CD4-positive, alpha-beta T cell (primary cell): ENCODE data around the gene KDM1B. TPM values are rescaled to one million over a fixed set of nuclear protein-coding genes. Genes with fewer than 3 reads are reported as not detected.

ENCODE experiments used
- ATAC-seq: fragments of 200-7000 bp; cut with Tn5 transposase; one replicate; pipeline ENCODE4 v1.10.0; 2022; ENCODE audit warnings: mild to moderate bottlenecking; ENCODE audit not compliant: poor library complexity
- CTCF ChIA-PET: fragments of 350-600 bp; sonication (Branson Sonifier 250); formaldehyde crosslinking; loops from one replicate; lab custom pipeline; 2021; ENCODE audit warnings: antibody characterized with exemption, inconsistent platforms; lab: Charles Lee
- POLR2A ChIA-PET: fragments of 350-600 bp; sonication (Branson Sonifier 250); formaldehyde crosslinking; loops from one replicate; lab custom pipeline; 2021; ENCODE audit warnings: antibody characterized with exemption, inconsistent platforms; lab: Charles Lee
- DNase-seq, 14 experiments: peaks; one replicate each; pipeline ENCODE4 v3.0.0-alpha.2; 2013 to 2020; ENCODE audit warnings: mixed read lengths in 2 of 14
- H3K27ac ChIP-seq, 2 donors: one replicate each; pipeline versions ENCODE4 v1.5.1 to v1.7.0; 2013; ENCODE audit warnings: low read length in 2 of 2, low read depth in 1 of 2, mild to moderate bottlenecking in 1 of 2
- H3K27me3 ChIP-seq, 2 experiments: 1 replicate in 1 of 2; 2 replicates in 1 of 2; pipeline versions ENCODE4 v1.6.1 to v1.7.0; 2013; ENCODE audit warnings: low read length in 2 of 2, control low read depth in 1 of 2, mild to moderate bottlenecking in 1 of 2, moderate library complexity in 1 of 2; ENCODE audit not compliant: insufficient read depth in 2 of 2, control insufficient read depth in 1 of 2
- H3K36me3 ChIP-seq: one replicate; pipeline ENCODE4 v1.6.1; 2013; ENCODE audit warnings: low read length, control low read depth; ENCODE audit not compliant: insufficient read depth
- H3K4me1 ChIP-seq: one replicate; pipeline ENCODE4 v1.6.1; 2013; ENCODE audit warnings: low read length, control low read depth; ENCODE audit not compliant: insufficient read depth
- H3K4me3 ChIP-seq: one replicate; pipeline ENCODE4 v1.5.1; 2013; ENCODE audit warnings: mild to moderate bottlenecking, low read length, moderate library complexity
- H3K9me3 ChIP-seq, 2 experiments: 1 replicate in 1 of 2; 2 replicates in 1 of 2; pipeline versions ENCODE4 v1.6.1 to v1.7.0; 2013; ENCODE audit warnings: low read length in 2 of 2, mild to moderate bottlenecking in 2 of 2, control low read depth in 1 of 2, moderate library complexity in 1 of 2; ENCODE audit not compliant: control insufficient read depth in 1 of 2, insufficient read depth in 1 of 2
- H3K27ac Mint-ChIP-seq: one replicate; pipeline ENCODE4 v1.8.0; 2020; ENCODE audit warnings: mixed read lengths
- H3K27me3 Mint-ChIP-seq: one replicate; pipeline ENCODE4 v1.8.0; 2021; ENCODE audit warnings: mixed read lengths
- H3K36me3 Mint-ChIP-seq: one replicate; pipeline ENCODE4 v1.8.0; 2021; ENCODE audit warnings: low read depth, mixed read lengths
- H3K4me1 Mint-ChIP-seq: one replicate; pipeline ENCODE4 v1.8.0; 2021; ENCODE audit warnings: low read depth, mixed read lengths
- H3K4me3 Mint-ChIP-seq: one replicate; pipeline ENCODE4 v1.8.0; 2020; ENCODE audit warnings: mild to moderate bottlenecking, mixed read lengths
- H3K9me3 Mint-ChIP-seq: one replicate; pipeline ENCODE4 v1.8.0; 2020; ENCODE audit warnings: mixed read lengths
- intact Hi-C, 2 experiments: fragments of 100-400 bp; cut with DNase I in 1 of 2; cut with micrococcal nuclease in 1 of 2; formaldehyde crosslinking; loops; one replicate each; pipeline versions ENCODE4 v1.15.1 to v1.9.0; 2023 to 2025; cut with DNase I, micrococcal nuclease
- total RNA-seq, 174 experiments: library from RNA in 2 of 174; stranded (reverse) in 2 of 174; gene quantifications; one replicate each; pipeline ENCODE4 v1.2.3 and lab custom pipeline; 2021 to 2026
- TF ChIP-seq, protein P1 (sequence below): fragments of 200-600 bp; IDR thresholded peaks from one replicate; pipeline ENCODE4 v1.8.0; 2022; ENCODE audit warnings: antibody characterized with exemption, mild to moderate bottlenecking

The KDM1B gene
- total RNA-seq, 2 experiments from 2014 or later = 4.4 to 6.0 TPM

- Mint-ChIP-seq H3K27me3 (no peaks in the 10 kb centered on the region), H3K27ac (no peak overlapping the region), H3K4me1 (no peaks in the 10 kb centered on the region), H3K36me3 (peaks cover 67% of the 10 kb centered on the region), H3K4me3 (no peak overlapping the region), H3K9me3 (no peaks in the 10 kb centered on the region)
- Histone ChIP-seq H3K36me3 (peaks cover 23% of the 10 kb centered on the region), H3K9me3 (no peaks in the 10 kb centered on the region), H3K4me1 (no peaks in the 10 kb centered on the region), H3K4me3 (no peak overlapping the region), H3K27me3 (no peaks in the 10 kb centered on the region), H3K27ac (no peak overlapping the region)
- ATAC-seq (no peak), DNase-seq (no peak)
- intact Hi-C loops = no loop called here
- CTCF ChIA-PET = no interaction called here
- TF ChIP-seq, protein P1, sequence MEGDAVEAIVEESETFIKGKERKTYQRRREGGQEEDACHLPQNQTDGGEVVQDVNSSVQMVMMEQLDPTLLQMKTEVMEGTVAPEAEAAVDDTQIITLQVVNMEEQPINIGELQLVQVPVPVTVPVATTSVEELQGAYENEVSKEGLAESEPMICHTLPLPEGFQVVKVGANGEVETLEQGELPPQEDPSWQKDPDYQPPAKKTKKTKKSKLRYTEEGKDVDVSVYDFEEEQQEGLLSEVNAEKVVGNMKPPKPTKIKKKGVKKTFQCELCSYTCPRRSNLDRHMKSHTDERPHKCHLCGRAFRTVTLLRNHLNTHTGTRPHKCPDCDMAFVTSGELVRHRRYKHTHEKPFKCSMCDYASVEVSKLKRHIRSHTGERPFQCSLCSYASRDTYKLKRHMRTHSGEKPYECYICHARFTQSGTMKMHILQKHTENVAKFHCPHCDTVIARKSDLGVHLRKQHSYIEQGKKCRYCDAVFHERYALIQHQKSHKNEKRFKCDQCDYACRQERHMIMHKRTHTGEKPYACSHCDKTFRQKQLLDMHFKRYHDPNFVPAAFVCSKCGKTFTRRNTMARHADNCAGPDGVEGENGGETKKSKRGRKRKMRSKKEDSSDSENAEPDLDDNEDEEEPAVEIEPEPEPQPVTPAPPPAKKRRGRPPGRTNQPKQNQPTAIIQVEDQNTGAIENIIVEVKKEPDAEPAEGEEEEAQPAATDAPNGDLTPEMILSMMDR = no peak
- POLR2A ChIA-PET = no interaction called here
Observed at GRCh38 chr6:18192026-18192425, 36.8 kb downstream of the KDM1B start.

DNA sequence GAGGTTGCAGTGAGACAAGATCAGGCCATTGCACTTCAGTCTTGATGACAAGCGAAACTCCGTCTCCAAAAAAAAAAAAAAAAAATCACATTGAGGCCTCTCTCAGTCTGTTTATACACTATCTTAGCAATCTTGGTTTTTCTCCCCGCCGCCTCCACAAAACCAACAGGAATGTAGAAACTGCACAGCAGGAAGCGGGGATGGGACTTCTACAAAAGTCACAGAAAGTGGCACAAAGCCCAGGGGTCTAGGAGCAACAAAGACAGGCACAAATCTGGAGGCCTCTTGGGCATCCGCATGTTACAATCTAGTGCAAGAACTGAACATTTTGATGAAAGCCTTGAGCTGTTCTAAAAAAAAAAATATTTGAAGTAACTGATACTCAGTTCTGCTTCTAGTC is 48.6 kb downstream of the KDM1B start:
- H3K27ac Mint-ChIP-seq = no peak overlapping the region
- no peak overlapping the region for H3K4me3 ChIP-seq
- ChIA-PET POLR2A (no interaction called here), CTCF (no interaction called here)
- no peak overlapping the region for H3K27ac ChIP-seq
- TF ChIP-seq, protein P1 = no peak
- DNase-seq = no peak
- peaks cover 68% of the 10 kb centered on the region for H3K36me3 Mint-ChIP-seq
- no peaks in the 10 kb centered on the region for H3K9me3 Mint-ChIP-seq
- no peaks in the 10 kb centered on the region for H3K4me1 ChIP-seq
- ATAC-seq = no peak
- H3K9me3 ChIP-seq = no peaks in the 10 kb centered on the region
- no peaks in the 10 kb centered on the region for H3K4me1 Mint-ChIP-seq
- H3K36me3 ChIP-seq = peaks cover 41% of the 10 kb centered on the region
- intact Hi-C loops = no loop called here
- H3K27me3 ChIP-seq = no peaks in the 10 kb centered on the region
- H3K4me3 Mint-ChIP-seq = no peak overlapping the region
- H3K27me3 Mint-ChIP-seq = no peaks in the 10 kb centered on the region

DNA sequence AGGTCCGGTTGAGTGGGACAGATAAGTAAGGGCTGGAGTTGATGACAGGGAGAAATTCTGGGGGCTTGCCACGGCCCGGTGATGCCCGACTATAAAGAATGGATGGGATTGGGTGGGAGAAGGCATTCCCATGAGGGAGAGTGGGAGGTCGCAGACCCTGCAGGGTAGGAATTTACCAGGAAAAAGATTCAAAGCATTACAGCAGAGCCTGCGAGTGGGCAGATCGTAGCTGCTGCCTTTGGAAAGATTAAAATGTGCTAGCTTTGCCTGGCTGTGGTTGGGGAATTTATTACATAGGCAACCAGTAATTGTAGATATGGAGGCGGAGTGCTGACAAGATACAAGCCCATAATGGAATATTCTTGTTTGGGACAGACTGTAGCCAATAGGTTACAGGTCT is 49.5 kb downstream of the KDM1B start:
- Mint-ChIP-seq H3K36me3 (peaks cover 70% of the 10 kb centered on the region), H3K9me3 (no peaks in the 10 kb centered on the region), H3K27me3 (no peaks in the 10 kb centered on the region), H3K4me1 (no peaks in the 10 kb centered on the region), H3K27ac (no peak overlapping the region), H3K4me3 (no peak overlapping the region)
- TF ChIP-seq, protein P1 = no peak
- ATAC-seq (no peak), DNase-seq (no peak)
- intact Hi-C loops = no loop called here
- Histone ChIP-seq H3K4me3 (no peak overlapping the region), H3K9me3 (no peaks in the 10 kb centered on the region), H3K4me1 (no peaks in the 10 kb centered on the region), H3K36me3 (peaks cover 41% of the 10 kb centered on the region), H3K27ac (no peak overlapping the region), H3K27me3 (no peaks in the 10 kb centered on the region)
- ChIA-PET CTCF (no interaction called here), POLR2A (no interaction called here)
